ENCODE measurements around the gene NEDD1.

The NEDD1 gene

GRCh38 chr12:96906849-96907670 is at the start of gene NEDD1:
Gene NEDD1 (plus strand): TSS chr12:96907257. CDS start chr12:96909760, 2,503 bp downstream.
- no peak for FAIRE-seq

GRCh38 chr12:96858162-96858561 is 48.9 kb upstream of the NEDD1 start:
- no peak for FAIRE-seq

- no peak for FAIRE-seq
These were observed 45.4 kb upstream of the NEDD1 start for GRCh38 chr12:96861656-96862055.

GRCh38 chr12:96862326-96862725 is 44.7 kb upstream of the NEDD1 start:
- FAIRE-seq = no peak

- no peak for FAIRE-seq
These were observed 42.7 kb upstream of the NEDD1 start for GRCh38 chr12:96864335-96864734.

- FAIRE-seq = no peak
These were observed 40.1 kb upstream of the NEDD1 start for GRCh38 chr12:96866801-96867590.

- no peak for FAIRE-seq
These were observed 36.1 kb upstream of the NEDD1 start for GRCh38 chr12:96870946-96871345.

GRCh38 chr12:96872961-96873360 is 34.1 kb upstream of the NEDD1 start:
- FAIRE-seq = no peak

- FAIRE-seq = no peak
These were observed 32.8 kb upstream of the NEDD1 start for GRCh38 chr12:96874211-96874610.

GRCh38 chr12:96876966-96877365 is 30.1 kb upstream of the NEDD1 start:
- no peak for FAIRE-seq

GRCh38 chr12:96878704-96879103 is 28.4 kb upstream of the NEDD1 start:
- FAIRE-seq = no peak

- no peak for FAIRE-seq
These were observed 27.8 kb upstream of the NEDD1 start for GRCh38 chr12:96879301-96879700.

- FAIRE-seq = no peak
These were observed 26.8 kb upstream of the NEDD1 start for GRCh38 chr12:96880220-96880619.

- no peak for FAIRE-seq
These were observed 25.4 kb upstream of the NEDD1 start for GRCh38 chr12:96881608-96882007.

- FAIRE-seq = no peak
These were observed 24.2 kb upstream of the NEDD1 start for GRCh38 chr12:96882862-96883261.

GRCh38 chr12:96883571-96883970 is 23.5 kb upstream of the NEDD1 start:
- FAIRE-seq = no peak

GRCh38 chr12:96886998-96887677 is 19.9 kb upstream of the NEDD1 start:
- no peak for FAIRE-seq

- no peak for FAIRE-seq
These were observed 17.7 kb upstream of the NEDD1 start for GRCh38 chr12:96889273-96889933.

- no peak for FAIRE-seq
These were observed 16.7 kb upstream of the NEDD1 start for GRCh38 chr12:96890331-96890730.

GRCh38 chr12:96892104-96892503 is 15.0 kb upstream of the NEDD1 start:
- no peak for FAIRE-seq

- FAIRE-seq = no peak
These were observed 9.6 kb upstream of the NEDD1 start for GRCh38 chr12:96897421-96897820.

GRCh38 chr12:96901175-96901574 is 5.9 kb upstream of the NEDD1 start:
- FAIRE-seq = no peak

- no peak for FAIRE-seq
These were observed 5.0 kb upstream of the NEDD1 start for GRCh38 chr12:96902076-96902475.
